Neural cell (in vitro differentiated cells): ENCODE measurements around the gene HEXIM1. TPM values are rescaled to one million over a fixed set of nuclear protein-coding genes. Genes with fewer than 3 reads are reported as not detected.

Source experiments
- H2AFZ ChIP-seq: fragments of 200-600, 300-800 bp; sonication (generic), shearing (Covaris generic); 2 replicates; pipeline ENCODE4 v1.6.0; 2014; ENCODE audit warnings: low read depth, mild to moderate bottlenecking, antibody characterized with exemption, low read length, moderate library complexity
- H3F3A ChIP-seq: fragments of 200-600 bp; shearing (Covaris generic); 2 replicates; pipeline ENCODE4 v1.6.1; 2016; ENCODE audit warnings: mild to moderate bottlenecking, moderate library complexity, mixed read lengths, antibody characterized with exemption, low read length; ENCODE audit not compliant: insufficient read depth, poor library complexity, severe bottlenecking
- H3K27ac ChIP-seq: fragments of 200-600, 300-800 bp; sonication (generic), shearing (Covaris generic); 2 replicates; pipeline ENCODE4 v1.5.1; 2014; ENCODE audit warnings: mild to moderate bottlenecking, low read length, moderate library complexity
- H3K27me3 ChIP-seq: fragments of 300-800, 200-600 bp; sonication (generic), shearing (Covaris generic); 2 replicates; pipeline ENCODE4 v1.6.0; 2014; ENCODE audit warnings: mild to moderate bottlenecking, low read depth, low read length, moderate library complexity; ENCODE audit not compliant: insufficient read depth
- H3K36me3 ChIP-seq: fragments of 300-800, 200-600 bp; sonication (generic), shearing (Covaris generic); 2 replicates; pipeline ENCODE4 v1.5.1; 2014; ENCODE audit warnings: mild to moderate bottlenecking, antibody characterized with exemption, low read length, moderate library complexity; ENCODE audit not compliant: insufficient read depth
- H3K4me2 ChIP-seq: fragments of 300-800, 200-600 bp; sonication (generic), shearing (Covaris generic); 2 replicates; pipeline ENCODE4 v1.6.0; 2014; ENCODE audit warnings: mild to moderate bottlenecking, low read length
- H3K4me3 ChIP-seq: fragments of 300-800, 200-600 bp; sonication (generic), shearing (Covaris generic); 2 replicates; pipeline ENCODE4 v1.5.1; 2014; ENCODE audit warnings: mild to moderate bottlenecking, low read length, moderate library complexity
- H3K79me2 ChIP-seq: fragments of 200-600 bp; shearing (Covaris generic); replicated peaks from 2 replicates; pipeline ENCODE4 v1.6.0; 2014; ENCODE audit warnings: mild to moderate bottlenecking, low read length, moderate library complexity; ENCODE audit not compliant: insufficient read depth
- H3K9ac ChIP-seq: fragments of 300-800, 200-600 bp; sonication (generic), shearing (Covaris generic); 2 replicates; pipeline ENCODE4 v1.6.1; 2016; ENCODE audit warnings: mild to moderate bottlenecking, low read length, mixed read lengths
- H3K9me2 ChIP-seq: fragments of 200-600 bp; shearing (Covaris generic); 2 replicates; pipeline ENCODE4 v1.6.1; 2016; ENCODE audit warnings: mild to moderate bottlenecking, low read length, mixed read lengths; ENCODE audit not compliant: insufficient read depth
- H3K9me3 ChIP-seq: fragments of 200-600, 300-800 bp; sonication (generic), shearing (Covaris generic); 2 replicates; pipeline ENCODE4 v1.6.1; 2016; ENCODE audit warnings: mild to moderate bottlenecking, mixed run types, low read length, moderate library complexity, mixed read lengths
- H4K20me1 ChIP-seq: fragments of 200-600 bp; shearing (Covaris generic); 2 replicates; pipeline ENCODE4 v1.6.1; 2016; ENCODE audit warnings: mild to moderate bottlenecking, mixed run types; ENCODE audit not compliant: insufficient read depth
- CTCF ChIP-seq: fragments of 450-650 bp; IDR thresholded peaks from 2 replicates; pipeline ENCODE4 v1.5.1; 2014; ENCODE audit warnings: antibody characterized with exemption, mild to moderate bottlenecking, moderate library complexity; ENCODE audit not compliant: poor library complexity, severe bottlenecking
- EP300 ChIP-seq: fragments of 450-650 bp; conservative IDR thresholded peaks from 2 replicates; pipeline ENCODE4 v1.6.1; 2014; ENCODE audit warnings: antibody characterized with exemption, mild to moderate bottlenecking, moderate library complexity; ENCODE audit not compliant: poor library complexity, severe bottlenecking
- EZH2 ChIP-seq: fragments of 200-600, 300-800 bp; shearing (Covaris generic), sonication (generic); IDR thresholded peaks from 2 replicates; pipeline ENCODE4 v1.6.1; 2014; ENCODE audit warnings: antibody characterized with exemption, low read length, borderline replicate concordance, mild to moderate bottlenecking; ENCODE audit not compliant: insufficient read depth, poor library complexity, severe bottlenecking
- MXI1 ChIP-seq: fragments of 450-650 bp; conservative IDR thresholded peaks from 2 replicates; pipeline ENCODE4 v1.6.1; 2014; ENCODE audit warnings: antibody characterized with exemption, mild to moderate bottlenecking; ENCODE audit not compliant: poor library complexity, severe bottlenecking
- POLR2AphosphoS5 ChIP-seq: IDR thresholded peaks from 2 replicates; pipeline ENCODE4 v1.6.1; 2012
- RAD21 ChIP-seq: fragments of 450-650 bp; conservative IDR thresholded peaks from 2 replicates; pipeline ENCODE4 v1.6.1; 2014; ENCODE audit warnings: antibody characterized with exemption, mild to moderate bottlenecking, moderate library complexity
- REST ChIP-seq: IDR thresholded peaks from 2 replicates; pipeline ENCODE4 v1.6.1; 2012; ENCODE audit warnings: borderline replicate concordance
- SMC3 ChIP-seq: fragments of 450-650 bp; conservative IDR thresholded peaks from 2 replicates; pipeline ENCODE4 v1.6.1; 2014; ENCODE audit warnings: antibody characterized with exemption, mild to moderate bottlenecking, moderate library complexity; ENCODE audit not compliant: poor library complexity
- TAF1 ChIP-seq: IDR thresholded peaks from 2 replicates; pipeline ENCODE4 v1.6.1; 2012; ENCODE audit warnings: low read depth
- polyA plus RNA-seq: library from polyadenylated mRNA; depleted of rRNA; stranded (reverse); fragments of >200 nt; gene quantifications from 2 replicates; pipeline ENCODE4 v1.2.3, GENCODE V29; 2014

The HEXIM1 gene
- polyA plus RNA-seq, 1 donor from 2014 or later: 9.0 TPM

GRCh38 chr17:45145035-45145389 is 3.3 kb upstream of the HEXIM1 start:
- H3K36me3 ChIP-seq: no peaks in the 10 kb centered on the region
- no peak overlapping the region for H3K4me2 ChIP-seq
- TF ChIP-seq TAF1: no peak
- no peak for TF ChIP-seq MXI1
- TF ChIP-seq EP300: no peak
- no peak for TF ChIP-seq EZH2
- peaks cover 4% of the 10 kb centered on the region for H3F3A ChIP-seq
- no peaks in the 10 kb centered on the region for H3K27me3 ChIP-seq
- H3K27ac ChIP-seq: no peak overlapping the region
- no peak overlapping the region for H3K9ac ChIP-seq
- H3K79me2 ChIP-seq: peaks cover under 1% of the 10 kb centered on the region
- no peak overlapping the region for H2AFZ ChIP-seq
- H3K9me2 ChIP-seq: no peaks in the 10 kb centered on the region
- no peak overlapping the region for H3K4me3 ChIP-seq
- H3K9me3 ChIP-seq: no peaks in the 10 kb centered on the region
- no peaks in the 10 kb centered on the region for H4K20me1 ChIP-seq

GRCh38 chr17:45146166-45146565 is 2.1 kb upstream of the HEXIM1 start:
- peaks cover 12% of the 10 kb centered on the region for H3K79me2 ChIP-seq
- H3K27me3 ChIP-seq: no peaks in the 10 kb centered on the region
- peaks cover 4% of the 10 kb centered on the region for H3F3A ChIP-seq
- H3K36me3 ChIP-seq: no peaks in the 10 kb centered on the region
- peaks cover 4% of the 10 kb centered on the region for H4K20me1 ChIP-seq
- no peak for TF ChIP-seq REST
- TF ChIP-seq MXI1: no peak
- TF ChIP-seq EP300: no peak
- no peak for TF ChIP-seq POLR2AphosphoS5
- no peak for TF ChIP-seq EZH2
- TF ChIP-seq CTCF: no peak
- TF ChIP-seq TAF1: no peak
- no peak for TF ChIP-seq RAD21
- TF ChIP-seq SMC3: no peak
- H3K9me3 ChIP-seq: no peaks in the 10 kb centered on the region
- no peak overlapping the region for H3K4me3 ChIP-seq
- H3K9ac ChIP-seq: no peak overlapping the region
- no peak overlapping the region for H3K4me2 ChIP-seq
- no peak overlapping the region for H3K27ac ChIP-seq
- H3K9me2 ChIP-seq: no peaks in the 10 kb centered on the region
- no peak overlapping the region for H2AFZ ChIP-seq

- Histone ChIP-seq H2AFZ (no peak overlapping the region), H3K9me3 (no peaks in the 10 kb centered on the region), H3K9me2 (no peaks in the 10 kb centered on the region), H3K79me2 (peaks cover 16% of the 10 kb centered on the region), H3K27me3 (no peaks in the 10 kb centered on the region), H3F3A (peaks cover 4% of the 10 kb centered on the region), H4K20me1 (peaks cover 4% of the 10 kb centered on the region), H3K4me3 (peak overlapping the region; percentile 86), H3K4me2 (peak overlapping the region; percentile 35), H3K27ac (peak overlapping the region; percentile 98), H3K9ac (peak overlapping the region; percentile 85), H3K36me3 (no peaks in the 10 kb centered on the region)
- TF ChIP-seq RAD21 (no peak), REST (no peak), EP300 (no peak), POLR2AphosphoS5 (no peak)
These were observed 1.7 kb upstream of the HEXIM1 start for GRCh38 chr17:45146592-45146889.
